ENCODE measurements around the gene CCDC92.

The CCDC92 gene

DNA sequence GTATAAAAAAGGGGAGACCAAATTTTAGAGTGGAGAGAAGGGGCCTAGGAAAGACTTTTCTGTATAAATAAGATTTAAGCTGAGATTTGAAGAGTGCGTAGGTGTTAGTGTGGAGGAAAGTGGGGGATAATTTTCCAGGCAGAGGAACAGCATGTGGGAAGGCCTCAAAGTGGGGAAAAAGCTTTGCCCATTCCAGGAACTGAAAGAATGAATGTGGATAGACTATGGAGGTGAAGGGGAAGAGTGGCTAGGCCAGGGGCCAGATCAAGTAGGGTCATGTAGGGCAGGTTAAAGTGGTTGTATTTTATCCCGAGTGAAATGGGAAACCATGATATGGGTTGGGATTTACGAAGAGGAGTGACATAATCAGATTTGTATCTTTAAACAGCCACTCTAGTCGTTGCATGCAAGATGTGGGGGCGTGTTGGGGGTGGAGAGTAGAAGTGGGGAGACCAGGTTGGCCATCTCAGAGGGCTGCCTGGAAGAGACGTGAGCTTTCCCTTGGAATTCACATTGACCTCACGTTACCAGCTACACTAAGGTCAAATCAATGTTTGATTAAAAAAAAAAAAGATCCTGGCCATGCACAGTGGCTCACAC lies 3.7 kb upstream of the CCDC92 start:
- DNase-seq (ENCODE audit: low read depth) = no peak

DNA sequence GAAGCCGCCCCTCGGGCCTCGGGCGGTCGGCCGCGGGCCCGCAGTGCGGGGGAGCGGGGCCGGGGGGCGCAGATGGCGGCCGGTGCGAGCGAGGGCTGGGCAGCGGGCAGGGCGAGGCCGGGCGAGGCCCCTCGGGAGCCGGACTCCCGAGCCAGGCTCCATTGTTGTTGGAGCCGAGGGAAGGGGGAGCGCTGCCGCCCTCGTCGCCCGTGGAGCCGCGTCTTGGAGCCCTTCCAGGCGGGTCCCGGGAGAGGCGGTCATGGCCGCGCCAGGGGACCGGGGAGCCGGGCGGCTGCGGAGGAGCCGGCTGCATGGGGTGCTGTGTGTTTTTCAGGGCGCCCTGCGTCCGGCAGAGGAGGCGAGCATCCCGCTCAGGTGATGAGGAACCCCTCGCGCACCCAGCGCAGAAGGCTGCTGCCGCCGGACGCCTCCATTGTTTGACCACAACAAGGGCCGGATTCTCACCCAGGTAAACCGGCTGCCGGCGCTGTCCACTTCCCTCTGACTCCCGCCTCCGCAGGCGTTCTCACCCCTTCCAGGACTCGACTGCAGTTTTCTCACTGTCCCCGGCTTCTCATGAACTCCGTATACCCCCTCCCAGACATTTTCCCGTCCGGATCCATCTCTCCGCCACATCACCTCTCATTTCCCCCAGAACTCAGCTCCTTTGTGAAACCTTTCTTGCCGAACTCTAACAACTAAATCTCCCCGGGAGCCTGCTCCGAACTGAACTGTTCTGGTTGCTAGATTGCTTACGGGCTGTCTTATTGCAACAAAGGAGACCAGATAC lies 1.1 kb upstream of the CCDC92 start:
- no peak for DNase-seq (ENCODE audit: low read depth)

DNA sequence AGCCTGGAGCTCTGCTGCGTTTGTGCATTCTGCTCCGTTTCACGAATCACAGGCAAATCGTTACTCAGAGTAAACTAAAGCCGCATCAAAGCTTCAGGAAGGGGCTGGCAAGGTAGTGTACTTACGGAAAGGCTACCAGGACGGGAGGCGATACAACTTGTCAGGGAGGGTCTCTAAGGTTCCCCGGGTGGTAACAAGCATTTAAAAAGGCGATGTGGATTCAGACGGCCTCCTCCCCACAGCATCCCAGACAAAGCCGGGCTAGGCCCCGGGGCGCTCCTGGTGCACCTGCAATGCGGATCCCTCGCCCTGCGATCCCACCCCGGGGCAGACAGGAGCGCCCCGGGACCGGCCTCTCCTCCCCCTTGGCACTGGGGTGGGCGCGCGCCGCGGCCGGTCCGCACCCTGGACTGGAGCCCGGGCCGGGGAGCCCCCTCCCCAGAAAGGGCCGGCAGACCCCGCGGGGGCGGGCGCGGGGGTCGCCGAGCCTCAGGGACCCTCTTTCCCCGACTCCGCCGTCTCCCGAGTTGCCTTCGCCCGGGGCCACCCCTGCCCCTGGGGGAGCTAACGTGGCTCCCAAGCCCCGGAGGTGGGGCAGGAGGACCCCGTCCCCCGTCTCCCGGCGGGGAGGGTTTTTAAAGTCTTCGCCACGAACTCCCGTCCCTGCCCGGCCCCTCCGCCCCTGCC lies 718 bp downstream of the CCDC92 start:
- DNase-seq (ENCODE audit: low read depth) = peak; percentile 43

DNA sequence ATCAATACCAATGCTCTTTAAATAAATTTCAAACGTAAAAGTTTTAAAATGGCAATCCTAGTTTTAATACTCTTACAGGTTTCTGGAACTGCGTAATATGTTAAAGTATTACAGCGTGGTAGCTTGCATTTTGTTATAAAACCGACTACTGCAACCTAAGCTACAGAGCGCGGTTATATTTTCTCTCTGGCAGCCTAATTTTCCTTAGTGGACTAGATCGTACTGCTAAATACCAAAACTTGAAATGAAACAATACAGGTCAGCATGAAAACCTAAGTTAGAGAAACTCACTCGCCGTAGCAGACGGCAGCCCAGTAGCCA lies 1.2 kb downstream of the CCDC92 start:
- DNase-seq (ENCODE audit: low read depth) = no peak

DNA sequence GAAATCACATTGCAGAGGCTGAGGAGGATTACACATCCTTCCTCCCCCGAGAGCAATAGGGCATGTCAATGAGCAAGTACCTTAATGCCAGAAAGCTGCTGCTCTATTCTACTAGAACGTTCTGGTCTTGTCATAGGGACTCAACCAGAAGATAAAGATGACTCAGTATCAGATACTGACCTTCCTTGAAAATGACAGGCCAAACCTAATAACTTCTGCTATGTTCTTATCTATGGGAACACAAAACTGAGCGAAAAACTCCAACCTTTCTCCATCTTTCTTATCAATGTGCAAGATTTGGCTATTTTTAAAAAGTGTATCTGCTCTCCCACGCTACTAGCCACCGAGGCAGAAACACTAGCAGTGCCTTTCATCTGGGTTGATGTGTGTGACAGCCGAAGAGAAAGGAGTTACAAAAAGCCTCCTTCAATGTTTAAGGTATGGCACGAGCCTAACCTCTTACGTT lies 5.5 kb downstream of the CCDC92 start:
- DNase-seq (ENCODE audit: low read depth) = no peak

DNA sequence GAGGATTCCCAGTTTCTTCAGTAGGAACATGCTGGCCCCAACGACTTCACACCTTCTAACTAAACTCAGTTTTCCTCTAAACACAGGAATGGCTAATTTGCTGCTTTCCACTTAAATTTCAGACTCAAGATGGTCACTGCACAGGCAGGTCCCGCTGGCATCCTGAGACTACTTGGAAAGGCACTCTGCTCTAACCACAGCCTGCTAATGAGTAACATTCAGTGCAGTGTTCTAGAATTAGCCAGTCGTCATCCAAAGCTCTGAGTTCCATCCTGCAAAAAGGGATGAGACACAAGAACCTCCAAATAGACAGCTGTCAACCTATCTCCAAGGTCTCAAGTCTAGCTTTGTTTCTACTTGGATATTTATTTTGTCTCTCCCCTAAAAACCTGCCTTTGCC lies 6.0 kb downstream of the CCDC92 start:
- DNase-seq (ENCODE audit: low read depth) = peak; percentile 53

DNA sequence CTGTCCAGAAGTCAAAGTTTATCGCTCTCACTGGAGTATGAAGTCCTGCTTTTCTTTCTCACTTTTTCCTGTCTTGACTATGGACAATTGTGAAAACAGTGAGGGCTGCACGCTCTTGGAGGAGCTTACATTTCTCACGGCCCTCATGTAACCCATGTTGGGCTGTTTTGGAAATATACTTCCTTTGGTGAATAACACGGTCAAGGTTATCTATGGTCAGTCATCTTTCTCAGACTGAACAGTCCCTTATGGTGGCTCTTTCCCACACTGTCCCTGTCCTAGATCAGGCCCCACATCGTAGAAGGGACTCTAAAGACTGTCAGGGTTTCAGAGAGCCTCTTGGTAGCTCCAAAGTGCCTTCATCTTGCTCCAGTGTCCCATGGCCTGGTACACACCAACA lies 7.2 kb downstream of the CCDC92 start:
- DNase-seq (ENCODE audit: low read depth) = no peak

DNA sequence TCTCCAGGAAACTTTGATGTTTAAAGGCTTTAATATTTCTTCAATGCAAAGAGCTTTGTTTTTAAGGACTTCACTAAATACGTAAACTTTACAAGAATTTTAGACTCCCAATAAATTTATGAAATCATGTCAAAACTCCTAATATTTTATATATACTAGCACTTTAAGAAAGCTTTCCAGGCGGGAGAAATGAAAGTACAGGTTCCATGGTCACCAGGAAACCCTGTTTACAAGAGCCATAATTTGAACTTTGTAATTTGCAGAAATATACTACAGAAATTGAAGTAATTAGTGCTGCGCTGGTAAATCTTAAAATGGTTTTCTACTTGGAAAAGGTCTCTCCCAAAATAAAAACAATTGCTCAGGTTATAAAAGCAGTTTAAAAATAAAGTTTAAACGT lies 8.8 kb downstream of the CCDC92 start:
- DNase-seq (ENCODE audit: low read depth) = no peak

DNA sequence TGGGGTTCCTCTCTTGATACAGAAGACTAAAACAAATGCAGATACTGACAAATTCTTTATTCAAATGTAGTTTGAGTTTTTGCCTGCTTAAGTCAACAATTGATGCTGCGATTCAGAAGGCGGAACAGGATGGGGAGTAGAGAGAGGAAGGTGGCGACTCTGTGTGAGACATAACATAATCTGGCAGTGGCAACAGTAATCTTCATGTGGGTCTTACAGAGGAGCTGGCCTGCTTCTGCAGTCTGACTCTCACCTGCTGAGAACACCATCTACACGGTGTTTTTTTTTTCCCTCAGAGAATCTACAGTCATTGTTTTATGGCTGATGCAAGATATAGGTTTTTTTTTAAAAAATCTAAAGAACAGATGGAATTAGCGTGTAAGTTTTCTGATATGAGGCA lies 10.1 kb downstream of the CCDC92 start:
- DNase-seq (ENCODE audit: low read depth) = no peak

DNA sequence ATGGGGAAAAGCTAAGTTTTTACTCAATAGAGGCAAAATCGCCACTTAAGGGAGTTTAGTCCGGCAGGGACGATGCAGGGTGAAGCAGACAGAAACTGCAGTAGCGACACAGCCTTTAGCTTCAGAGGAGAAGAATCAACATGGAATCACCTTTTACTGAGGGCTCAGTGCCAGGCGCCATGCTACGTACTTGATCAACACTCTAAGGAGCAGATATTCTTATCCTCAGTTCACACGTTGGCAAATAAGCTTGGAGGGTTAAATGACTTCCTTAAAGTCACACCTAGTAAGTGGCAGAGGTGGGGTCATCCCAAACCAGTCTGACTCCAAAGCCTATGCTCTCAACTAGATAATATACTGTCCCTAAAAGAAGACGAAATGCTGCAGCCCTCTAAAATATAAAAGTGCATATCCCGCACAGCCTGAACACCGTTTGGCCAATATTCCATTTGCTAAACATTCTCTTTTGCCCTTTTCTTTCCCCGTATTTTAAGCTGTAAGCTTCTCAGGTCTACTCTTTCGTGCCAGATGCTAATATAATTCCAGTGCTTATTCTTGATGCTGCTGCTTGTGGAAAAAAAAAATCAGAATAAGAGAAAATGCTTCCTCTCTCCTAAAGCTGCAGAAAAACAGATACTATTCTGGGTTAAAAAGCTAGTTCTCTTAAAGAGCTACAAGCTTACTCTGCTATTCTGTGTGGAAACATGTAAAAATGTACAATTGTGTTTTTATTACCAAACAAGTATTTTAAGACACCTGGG lies 10.9 kb downstream of the CCDC92 start:
- no peak for DNase-seq (ENCODE audit: low read depth)

DNA sequence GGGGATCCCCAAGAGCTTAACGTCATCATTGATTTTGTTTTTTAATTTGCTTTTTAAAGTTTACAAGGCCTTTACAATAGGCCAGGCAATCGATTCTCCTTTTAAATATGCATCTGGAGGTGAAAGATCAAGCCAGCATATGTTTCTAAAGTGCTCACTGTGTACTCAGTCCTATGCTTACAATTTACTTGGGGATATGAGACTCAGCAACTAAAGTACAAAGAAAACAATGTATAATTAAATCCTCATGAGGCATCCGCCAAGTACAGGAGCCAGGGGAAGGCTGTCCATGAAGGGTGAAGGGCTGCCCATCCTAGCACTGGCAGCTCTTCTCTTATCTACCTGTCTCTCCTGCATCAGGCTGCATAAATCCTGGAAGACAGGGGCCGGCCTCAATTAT lies 11.8 kb downstream of the CCDC92 start:
- DNase-seq (ENCODE audit: low read depth) = no peak

DNA sequence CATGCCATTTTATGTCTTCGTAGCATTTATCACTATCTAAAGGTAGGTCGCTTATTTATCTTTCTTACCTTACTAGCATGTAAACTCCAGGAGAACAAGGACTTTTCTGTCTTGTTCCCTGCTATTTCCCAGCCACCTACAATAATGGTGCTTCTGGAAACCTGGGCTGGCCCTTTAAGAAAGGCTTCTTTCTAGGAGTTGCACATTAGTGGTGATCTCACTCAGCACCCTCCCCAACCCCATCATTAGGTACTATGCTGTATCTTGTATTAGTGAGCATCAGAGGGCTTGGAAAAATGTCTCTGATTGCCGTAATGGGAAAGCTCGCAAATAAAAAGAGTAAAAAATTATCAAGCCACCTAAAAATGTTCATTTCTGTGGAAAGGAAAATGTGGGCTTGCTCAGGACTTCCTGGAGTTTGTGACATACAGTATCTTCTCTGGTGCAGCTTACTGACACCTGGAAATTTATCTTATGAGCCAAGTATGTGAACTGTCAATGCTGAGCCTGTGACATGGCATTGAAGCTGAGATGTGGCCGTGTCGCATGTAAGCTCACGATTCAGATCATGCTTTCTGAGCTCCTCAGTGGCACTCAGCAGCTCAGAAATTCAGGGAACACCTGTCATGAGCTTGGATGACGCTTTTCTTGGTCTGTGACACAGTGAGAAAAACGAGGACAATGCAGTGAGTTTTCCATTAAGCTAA lies 12.4 kb downstream of the CCDC92 start:
- no peak for DNase-seq (ENCODE audit: low read depth)

DNA sequence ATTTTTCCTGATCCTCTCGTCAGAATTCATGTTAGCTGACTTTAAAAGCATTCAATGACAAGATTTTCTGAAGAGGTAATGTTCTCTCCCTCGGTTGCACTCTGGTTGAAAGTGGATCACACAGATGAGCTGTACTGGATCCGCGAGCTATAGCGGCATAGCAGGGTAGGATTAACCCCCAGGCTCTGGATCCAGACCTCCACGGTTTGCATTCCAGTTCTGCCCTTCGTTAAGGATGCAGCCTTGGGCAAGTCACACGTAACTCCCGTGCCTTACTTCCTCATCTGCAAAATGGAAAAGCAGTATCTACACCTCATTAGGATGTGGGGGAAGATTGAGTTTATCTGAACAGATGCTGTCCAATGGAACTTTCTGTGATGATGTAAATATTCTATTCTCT lies 13.8 kb downstream of the CCDC92 start:
- no peak for DNase-seq (ENCODE audit: low read depth)

DNA sequence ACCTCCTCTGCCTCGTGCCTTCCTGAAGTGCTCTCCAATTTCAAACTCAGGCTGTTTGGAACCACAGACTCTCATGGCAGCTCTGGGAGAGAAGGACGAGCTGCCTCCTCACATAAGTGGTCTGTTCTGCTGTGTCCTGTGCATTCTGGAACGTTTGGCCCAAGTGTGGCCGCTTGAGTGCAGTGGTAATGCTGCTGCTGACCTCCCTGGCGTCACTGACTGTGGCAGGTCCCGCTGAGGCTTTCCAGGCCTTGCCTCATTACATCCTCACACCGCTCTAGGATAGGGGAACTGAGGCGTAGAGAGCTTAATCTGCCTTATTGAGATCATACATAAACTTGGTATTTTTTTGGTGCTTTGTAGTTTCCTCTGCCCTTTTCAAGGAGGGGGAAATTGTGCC lies 14.2 kb downstream of the CCDC92 start:
- DNase-seq (ENCODE audit: low read depth) = no peak

DNA sequence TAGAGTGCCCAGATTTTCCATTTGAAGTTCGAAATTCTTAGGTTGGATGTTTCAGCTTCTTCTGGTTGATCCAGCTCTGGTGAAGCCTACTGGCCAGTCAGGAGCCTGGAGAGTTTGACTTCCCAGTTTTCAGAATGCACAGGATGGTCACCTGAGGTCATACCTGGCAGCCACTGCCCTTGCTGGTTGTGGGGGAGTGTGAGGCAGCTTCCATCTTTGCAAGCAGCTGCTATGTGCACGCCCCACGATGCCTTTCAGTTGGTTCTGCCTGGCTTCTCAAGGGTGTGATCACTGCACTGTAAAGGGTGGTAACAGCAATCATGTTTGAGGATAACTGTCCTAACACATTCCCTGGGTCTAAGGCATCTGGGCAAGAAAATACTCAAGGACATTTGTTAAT lies 15.4 kb downstream of the CCDC92 start:
- no peak for DNase-seq (ENCODE audit: low read depth)

DNA sequence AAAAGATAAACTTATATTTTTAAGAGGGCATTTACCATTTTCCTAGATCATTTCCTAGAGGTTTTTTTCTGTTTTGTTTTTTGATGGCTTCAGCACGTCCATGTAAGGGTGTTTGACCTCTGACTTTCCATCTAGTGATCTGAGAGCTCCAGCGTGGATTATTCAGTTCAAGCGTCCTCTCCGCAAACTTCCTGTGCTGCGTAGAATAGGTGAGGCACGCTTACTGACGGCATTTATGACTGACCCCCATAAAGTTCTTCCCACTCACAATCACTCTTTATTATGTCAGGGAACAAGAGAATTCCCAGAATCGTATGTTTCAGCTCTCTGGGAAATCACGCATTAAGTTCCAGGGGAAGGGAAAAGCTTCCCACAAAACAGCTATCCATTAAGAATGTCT lies 16.4 kb downstream of the CCDC92 start:
- no peak for DNase-seq (ENCODE audit: low read depth)

DNA sequence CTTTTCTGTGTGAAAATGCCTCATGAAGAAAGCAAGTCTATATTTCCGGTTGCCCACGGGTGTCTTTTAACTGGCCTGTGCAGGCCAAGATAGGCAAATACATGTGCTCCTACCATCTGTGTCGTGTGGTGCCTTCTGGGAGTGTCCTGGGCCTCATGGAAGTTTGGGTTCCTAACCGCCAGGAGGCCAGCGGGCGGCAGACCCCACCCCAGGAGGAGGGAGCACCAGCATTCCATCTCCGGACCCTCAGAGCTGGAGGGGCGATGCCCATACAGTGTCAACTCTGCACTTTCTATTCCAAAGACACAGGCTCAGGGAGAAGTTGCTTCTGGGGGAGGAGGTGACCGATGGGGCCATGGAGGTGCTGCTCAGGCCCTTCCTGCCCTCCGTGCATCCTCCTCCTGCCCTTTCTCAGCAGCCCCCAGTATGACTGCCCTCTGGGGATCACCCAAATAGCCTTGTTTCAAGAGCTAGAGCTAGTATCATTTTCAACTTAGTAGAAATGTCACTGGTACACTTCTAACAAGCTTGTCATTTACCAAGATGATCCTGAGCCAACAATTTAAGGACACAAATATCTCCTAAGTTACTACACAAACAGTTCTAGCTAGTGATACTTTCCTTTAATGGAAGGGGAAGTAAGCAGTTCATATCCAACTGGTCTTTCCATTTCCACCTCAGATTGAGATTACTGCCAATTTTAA lies 17.8 kb downstream of the CCDC92 start:
- no peak for DNase-seq (ENCODE audit: low read depth)

DNA sequence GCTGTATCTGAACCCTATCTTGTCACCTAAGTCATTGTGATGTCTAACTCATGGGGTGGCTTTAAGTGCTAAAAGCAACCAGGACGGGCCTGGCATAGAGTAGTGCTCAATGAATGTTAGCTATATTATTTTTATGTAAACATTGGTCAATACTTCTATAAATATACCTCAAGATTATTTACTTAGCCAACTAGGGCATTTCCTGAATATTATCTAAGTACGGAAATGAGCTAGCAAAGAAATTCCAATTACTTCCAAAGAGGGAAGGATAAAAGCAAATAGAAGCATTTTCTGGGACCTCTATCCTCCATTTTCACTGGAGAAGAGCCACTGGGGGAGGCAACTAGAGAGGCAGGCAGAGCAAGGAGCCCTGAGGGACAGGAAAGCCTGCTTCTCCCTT lies 20.6 kb downstream of the CCDC92 start:
- no peak for DNase-seq (ENCODE audit: low read depth)

DNA sequence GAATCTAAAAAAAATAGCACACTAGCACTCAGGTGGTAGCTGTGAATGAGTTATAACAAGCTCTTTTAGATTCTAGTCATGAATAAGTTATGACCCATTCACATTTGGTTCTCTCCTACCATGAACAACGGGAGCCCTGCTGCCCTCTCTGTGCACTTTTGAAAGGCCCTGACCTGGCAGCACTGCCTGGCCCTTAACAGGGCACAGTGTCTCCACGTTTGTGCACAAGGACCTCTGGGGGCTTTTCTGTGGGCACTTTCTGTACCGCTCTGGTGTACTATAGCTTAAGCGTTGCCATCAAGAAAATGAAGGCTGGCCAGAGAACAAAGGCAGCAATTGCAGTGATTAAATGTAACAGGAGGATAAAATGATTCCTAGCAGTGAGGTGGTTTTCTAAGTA lies 21.2 kb downstream of the CCDC92 start:
- DNase-seq (ENCODE audit: low read depth) = no peak

DNA sequence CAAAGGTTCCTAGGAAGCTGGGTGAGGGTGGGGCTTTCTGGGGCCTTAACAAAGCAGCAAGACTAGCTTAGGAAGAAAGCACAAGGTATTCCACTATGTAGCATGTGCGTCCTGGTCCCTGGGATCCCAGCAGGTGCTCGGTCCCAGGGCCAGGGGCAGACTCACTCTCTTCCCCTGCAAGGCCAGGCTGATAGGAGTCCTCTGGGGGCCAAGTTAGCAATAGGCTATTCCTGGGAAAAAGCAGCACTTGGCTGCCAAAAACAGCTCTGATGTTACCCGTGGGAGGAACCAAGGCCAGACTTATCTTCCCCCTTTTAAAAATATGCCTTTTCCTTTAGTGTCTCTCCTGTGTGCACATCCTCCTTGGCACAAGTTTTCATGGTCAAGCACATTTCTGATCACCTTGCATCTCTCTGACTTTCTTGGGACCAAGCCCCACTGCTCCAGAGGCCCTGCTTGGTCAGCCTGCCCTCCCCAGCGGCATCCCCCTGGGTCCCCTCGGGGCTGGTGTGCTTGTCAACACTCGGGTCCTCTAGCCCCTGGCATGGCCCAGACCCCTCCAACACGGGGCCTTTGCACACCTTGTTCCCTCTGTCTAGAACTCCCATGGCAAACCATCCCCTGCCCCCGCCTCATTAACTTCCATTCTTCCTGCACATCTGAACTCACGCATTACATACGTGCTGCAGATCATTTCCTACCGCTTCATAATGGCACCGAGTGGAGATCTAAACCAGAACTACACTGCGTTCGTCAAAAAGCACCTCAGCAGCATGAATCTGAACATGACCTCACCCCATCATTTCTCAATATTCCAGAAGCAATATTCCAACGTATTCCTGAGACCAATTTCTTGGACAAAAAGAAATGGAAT lies 21.9 kb downstream of the CCDC92 start:
- DNase-seq (ENCODE audit: low read depth) = no peak

DNA sequence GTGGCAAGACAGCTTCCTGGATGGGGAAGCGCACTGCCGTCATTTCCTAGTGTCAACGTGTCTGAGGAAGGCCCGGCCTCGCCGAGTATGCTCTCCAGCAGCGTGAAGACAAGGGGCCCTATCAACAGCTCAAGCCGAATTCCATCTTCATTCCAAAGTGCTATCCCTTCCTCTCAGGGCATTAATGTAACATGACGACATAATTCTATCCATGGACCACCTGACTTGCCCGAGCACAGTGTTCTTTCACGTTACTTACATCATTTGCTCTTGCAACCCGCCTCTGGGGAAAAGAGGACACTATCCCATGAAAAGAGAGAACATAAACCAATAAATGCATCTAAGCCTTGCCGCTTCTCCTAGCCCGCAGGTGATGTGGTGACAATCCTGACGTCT lies 22.9 kb downstream of the CCDC92 start:
- no peak for DNase-seq (ENCODE audit: low read depth)

Measured in amniotic epithelial cell (primary cell).